ENCODE data around the gene PIGH. TPM values are rescaled to one million over a fixed set of nuclear protein-coding genes. Genes with fewer than 3 reads are reported as not detected.

Gene PIGH
- total and polyA plus RNA-seq, 2 of the 13 experiments (the other 11 are each of a cell fraction or from before 2014, with no cell fraction given), result 30.0 to 43.5 TPM

DNA sequence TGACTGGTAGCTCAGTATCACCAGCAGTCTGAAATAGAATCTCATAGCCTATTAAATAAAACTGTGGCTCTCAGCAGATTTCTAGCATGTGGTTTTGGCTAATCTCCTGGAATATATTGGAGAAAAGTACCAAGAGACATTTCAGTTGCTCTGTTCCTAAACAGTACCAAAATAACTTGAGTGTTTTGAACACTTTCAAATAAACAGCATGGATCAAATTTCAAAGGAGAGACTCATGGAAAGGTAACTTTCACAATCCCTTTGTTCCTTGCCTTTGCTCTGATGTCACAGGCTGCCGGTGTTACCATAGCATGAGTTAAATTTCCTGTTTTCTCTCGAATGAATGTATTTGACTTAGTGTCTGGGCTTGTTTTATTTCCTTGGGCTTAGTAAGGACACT is 23.0 kb upstream of the PIGH start (continued):
- TF ChIP-seq, protein P1, sequence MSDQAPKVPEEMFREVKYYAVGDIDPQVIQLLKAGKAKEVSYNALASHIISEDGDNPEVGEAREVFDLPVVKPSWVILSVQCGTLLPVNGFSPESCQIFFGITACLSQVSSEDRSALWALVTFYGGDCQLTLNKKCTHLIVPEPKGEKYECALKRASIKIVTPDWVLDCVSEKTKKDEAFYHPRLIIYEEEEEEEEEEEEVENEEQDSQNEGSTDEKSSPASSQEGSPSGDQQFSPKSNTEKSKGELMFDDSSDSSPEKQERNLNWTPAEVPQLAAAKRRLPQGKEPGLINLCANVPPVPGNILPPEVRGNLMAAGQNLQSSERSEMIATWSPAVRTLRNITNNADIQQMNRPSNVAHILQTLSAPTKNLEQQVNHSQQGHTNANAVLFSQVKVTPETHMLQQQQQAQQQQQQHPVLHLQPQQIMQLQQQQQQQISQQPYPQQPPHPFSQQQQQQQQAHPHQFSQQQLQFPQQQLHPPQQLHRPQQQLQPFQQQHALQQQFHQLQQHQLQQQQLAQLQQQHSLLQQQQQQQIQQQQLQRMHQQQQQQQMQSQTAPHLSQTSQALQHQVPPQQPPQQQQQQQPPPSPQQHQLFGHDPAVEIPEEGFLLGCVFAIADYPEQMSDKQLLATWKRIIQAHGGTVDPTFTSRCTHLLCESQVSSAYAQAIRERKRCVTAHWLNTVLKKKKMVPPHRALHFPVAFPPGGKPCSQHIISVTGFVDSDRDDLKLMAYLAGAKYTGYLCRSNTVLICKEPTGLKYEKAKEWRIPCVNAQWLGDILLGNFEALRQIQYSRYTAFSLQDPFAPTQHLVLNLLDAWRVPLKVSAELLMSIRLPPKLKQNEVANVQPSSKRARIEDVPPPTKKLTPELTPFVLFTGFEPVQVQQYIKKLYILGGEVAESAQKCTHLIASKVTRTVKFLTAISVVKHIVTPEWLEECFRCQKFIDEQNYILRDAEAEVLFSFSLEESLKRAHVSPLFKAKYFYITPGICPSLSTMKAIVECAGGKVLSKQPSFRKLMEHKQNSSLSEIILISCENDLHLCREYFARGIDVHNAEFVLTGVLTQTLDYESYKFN (CRISPR knock-in tag; conservative IDR thresholded peaks at IDR 0.05), result peak; percentile 51
- TF ChIP-seq TCF12 (IDR thresholded peaks at IDR 0.05) (no peak), TCF12 (CRISPR knock-in tag; IDR thresholded peaks at IDR 0.05) (no peak), GTF3A (CRISPR knock-in tag; conservative IDR thresholded peaks at IDR 0.05) (no peak), ZNF790 (CRISPR knock-in tag; IDR thresholded peaks at IDR 0.05; ENCODE audit: borderline replicate concordance) (no peak), CEBPB (IDR thresholded peaks at IDR 0.05; ENCODE audit: borderline replicate concordance, low read depth, low read length) (peak; percentile 62; the same call in 1 of the 2 replicates), ZNF614 (CRISPR knock-in tag; IDR thresholded peaks at IDR 0.05; ENCODE audit: borderline replicate concordance) (0 out of 2 replicates have a peak, but pooled peaks have one; percentile 2), CAMTA2 (CRISPR knock-in tag; IDR thresholded peaks at IDR 0.05; ENCODE audit: borderline replicate concordance) (no peak), ZNF101 (CRISPR knock-in tag; IDR thresholded peaks at IDR 0.05; ENCODE audit: borderline replicate concordance, low read depth) (no peak), ZNF230 (CRISPR knock-in tag; IDR thresholded peaks at IDR 0.05) (no peak), JDP2 (CRISPR knock-in tag; IDR thresholded peaks at IDR 0.05; ENCODE audit: borderline replicate concordance) (no peak), HNRNPK (IDR thresholded peaks at IDR 0.05; ENCODE audit: low read depth, low read length, poor library complexity, severe bottlenecking) (no peak), ASH2L (IDR thresholded peaks at IDR 0.05; ENCODE audit: insufficient read length, low read depth, low read length) (peak; percentile 35), ZNF549 (CRISPR knock-in tag; IDR thresholded peaks at IDR 0.05) (no peak)
- TF ChIP-seq, protein P2, sequence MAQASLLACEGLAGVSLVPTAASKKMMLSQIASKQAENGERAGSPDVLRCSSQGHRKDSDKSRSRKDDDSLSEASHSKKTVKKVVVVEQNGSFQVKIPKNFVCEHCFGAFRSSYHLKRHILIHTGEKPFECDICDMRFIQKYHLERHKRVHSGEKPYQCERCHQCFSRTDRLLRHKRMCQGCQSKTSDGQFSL (CRISPR knock-in tag; IDR thresholded peaks at IDR 0.05), result no peak
- TF ChIP-seq, protein P3, sequence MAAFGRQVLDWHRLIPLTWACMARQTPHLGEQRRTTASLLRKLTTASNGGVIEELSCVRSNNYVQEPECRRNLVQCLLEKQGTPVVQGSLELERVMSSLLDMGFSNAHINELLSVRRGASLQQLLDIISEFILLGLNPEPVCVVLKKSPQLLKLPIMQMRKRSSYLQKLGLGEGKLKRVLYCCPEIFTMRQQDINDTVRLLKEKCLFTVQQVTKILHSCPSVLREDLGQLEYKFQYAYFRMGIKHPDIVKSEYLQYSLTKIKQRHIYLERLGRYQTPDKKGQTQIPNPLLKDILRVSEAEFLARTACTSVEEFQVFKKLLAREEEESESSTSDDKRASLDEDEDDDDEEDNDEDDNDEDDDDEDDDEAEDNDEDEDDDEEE (CRISPR knock-in tag; IDR thresholded peaks at IDR 0.05), result no peak
- TF ChIP-seq, protein P4, sequence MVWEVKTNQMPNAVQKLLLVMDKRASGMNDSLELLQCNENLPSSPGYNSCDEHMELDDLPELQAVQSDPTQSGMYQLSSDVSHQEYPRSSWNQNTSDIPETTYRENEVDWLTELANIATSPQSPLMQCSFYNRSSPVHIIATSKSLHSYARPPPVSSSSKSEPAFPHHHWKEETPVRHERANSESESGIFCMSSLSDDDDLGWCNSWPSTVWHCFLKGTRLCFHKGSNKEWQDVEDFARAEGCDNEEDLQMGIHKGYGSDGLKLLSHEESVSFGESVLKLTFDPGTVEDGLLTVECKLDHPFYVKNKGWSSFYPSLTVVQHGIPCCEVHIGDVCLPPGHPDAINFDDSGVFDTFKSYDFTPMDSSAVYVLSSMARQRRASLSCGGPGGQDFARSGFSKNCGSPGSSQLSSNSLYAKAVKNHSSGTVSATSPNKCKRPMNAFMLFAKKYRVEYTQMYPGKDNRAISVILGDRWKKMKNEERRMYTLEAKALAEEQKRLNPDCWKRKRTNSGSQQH (CRISPR knock-in tag; IDR thresholded peaks at IDR 0.05; ENCODE audit: low read depth), result no peak
- TF ChIP-seq, protein P5, sequence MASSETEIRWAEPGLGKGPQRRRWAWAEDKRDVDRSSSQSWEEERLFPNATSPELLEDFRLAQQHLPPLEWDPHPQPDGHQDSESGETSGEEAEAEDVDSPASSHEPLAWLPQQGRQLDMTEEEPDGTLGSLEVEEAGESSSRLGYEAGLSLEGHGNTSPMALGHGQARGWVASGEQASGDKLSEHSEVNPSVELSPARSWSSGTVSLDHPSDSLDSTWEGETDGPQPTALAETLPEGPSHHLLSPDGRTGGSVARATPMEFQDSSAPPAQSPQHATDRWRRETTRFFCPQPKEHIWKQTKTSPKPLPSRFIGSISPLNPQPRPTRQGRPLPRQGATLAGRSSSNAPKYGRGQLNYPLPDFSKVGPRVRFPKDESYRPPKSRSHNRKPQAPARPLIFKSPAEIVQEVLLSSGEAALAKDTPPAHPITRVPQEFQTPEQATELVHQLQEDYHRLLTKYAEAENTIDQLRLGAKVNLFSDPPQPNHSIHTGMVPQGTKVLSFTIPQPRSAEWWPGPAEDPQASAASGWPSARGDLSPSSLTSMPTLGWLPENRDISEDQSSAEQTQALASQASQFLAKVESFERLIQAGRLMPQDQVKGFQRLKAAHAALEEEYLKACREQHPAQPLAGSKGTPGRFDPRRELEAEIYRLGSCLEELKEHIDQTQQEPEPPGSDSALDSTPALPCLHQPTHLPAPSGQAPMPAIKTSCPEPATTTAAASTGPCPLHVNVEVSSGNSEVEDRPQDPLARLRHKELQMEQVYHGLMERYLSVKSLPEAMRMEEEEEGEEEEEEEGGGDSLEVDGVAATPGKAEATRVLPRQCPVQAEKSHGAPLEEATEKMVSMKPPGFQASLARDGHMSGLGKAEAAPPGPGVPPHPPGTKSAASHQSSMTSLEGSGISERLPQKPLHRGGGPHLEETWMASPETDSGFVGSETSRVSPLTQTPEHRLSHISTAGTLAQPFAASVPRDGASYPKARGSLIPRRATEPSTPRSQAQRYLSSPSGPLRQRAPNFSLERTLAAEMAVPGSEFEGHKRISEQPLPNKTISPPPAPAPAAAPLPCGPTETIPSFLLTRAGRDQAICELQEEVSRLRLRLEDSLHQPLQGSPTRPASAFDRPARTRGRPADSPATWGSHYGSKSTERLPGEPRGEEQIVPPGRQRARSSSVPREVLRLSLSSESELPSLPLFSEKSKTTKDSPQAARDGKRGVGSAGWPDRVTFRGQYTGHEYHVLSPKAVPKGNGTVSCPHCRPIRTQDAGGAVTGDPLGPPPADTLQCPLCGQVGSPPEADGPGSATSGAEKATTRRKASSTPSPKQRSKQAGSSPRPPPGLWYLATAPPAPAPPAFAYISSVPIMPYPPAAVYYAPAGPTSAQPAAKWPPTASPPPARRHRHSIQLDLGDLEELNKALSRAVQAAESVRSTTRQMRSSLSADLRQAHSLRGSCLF (CRISPR knock-in tag; IDR thresholded peaks at IDR 0.05; ENCODE audit: borderline replicate concordance), result no peak

All from HepG2 (cell line).